A673 (cell line): ENCODE data around the gene TMEM61.

Experiments
- EZH2 ChIP-seq: fragments of 200-600 bp; sonication (generic); IDR thresholded peaks from 2 replicates; pipeline ENCODE4 v1.6.1; 2017; ENCODE audit warnings: borderline replicate concordance, low read depth, mild to moderate bottlenecking, mixed read lengths, antibody characterized with exemption, low read length; ENCODE audit not compliant: poor library complexity, severe bottlenecking
- TF ChIP-seq, protein P1 (sequence below): fragments of 300-800, 200-600 bp; sonication (generic); conservative IDR thresholded peaks from 2 replicates; pipeline ENCODE4 v1.5.1; 2017; ENCODE audit warnings: low read depth, mild to moderate bottlenecking, antibody characterized with exemption, low read length, moderate library complexity, mixed read lengths

DNA sequence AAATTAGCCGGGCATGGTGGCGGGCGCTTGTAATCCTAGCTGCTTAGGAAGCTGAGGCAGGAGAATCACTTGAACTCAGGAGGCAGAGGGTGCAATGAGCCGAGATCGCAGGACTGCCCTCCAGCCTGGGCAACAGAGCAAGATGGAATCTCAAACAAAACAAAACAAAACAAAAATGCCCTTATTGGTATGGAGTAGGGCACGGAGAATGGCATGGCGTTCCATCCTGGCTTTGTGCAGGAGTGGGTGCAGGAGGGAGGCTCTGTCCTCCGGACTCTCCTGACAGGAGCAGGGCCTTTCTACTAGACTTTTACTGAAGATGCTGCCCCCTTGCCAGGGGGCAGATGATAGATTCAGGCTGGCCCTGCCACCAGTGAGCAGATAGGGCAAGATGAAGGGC lies 1.0 kb downstream of the TMEM61 start:
- TF ChIP-seq, protein P1, sequence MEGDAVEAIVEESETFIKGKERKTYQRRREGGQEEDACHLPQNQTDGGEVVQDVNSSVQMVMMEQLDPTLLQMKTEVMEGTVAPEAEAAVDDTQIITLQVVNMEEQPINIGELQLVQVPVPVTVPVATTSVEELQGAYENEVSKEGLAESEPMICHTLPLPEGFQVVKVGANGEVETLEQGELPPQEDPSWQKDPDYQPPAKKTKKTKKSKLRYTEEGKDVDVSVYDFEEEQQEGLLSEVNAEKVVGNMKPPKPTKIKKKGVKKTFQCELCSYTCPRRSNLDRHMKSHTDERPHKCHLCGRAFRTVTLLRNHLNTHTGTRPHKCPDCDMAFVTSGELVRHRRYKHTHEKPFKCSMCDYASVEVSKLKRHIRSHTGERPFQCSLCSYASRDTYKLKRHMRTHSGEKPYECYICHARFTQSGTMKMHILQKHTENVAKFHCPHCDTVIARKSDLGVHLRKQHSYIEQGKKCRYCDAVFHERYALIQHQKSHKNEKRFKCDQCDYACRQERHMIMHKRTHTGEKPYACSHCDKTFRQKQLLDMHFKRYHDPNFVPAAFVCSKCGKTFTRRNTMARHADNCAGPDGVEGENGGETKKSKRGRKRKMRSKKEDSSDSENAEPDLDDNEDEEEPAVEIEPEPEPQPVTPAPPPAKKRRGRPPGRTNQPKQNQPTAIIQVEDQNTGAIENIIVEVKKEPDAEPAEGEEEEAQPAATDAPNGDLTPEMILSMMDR: no peak
- no peak for TF ChIP-seq EZH2
